HG03045 (cell line): ENCODE measurements around the gene PARD3B.
"Not testable (repeated sequence)": the region's sequence is repeated elsewhere in the genome, so short reads cannot be mapped to it uniquely, and the experiment has no call there.

Source experiments
- ATAC-seq: cut with Tn5 transposase; IDR thresholded peaks from one replicate; pipeline ENCODE4 v1.9.1; 2021; ENCODE audit warnings: mild to moderate bottlenecking, moderate library complexity; ENCODE audit not compliant: unreplicated experiment

The PARD3B gene

DNA sequence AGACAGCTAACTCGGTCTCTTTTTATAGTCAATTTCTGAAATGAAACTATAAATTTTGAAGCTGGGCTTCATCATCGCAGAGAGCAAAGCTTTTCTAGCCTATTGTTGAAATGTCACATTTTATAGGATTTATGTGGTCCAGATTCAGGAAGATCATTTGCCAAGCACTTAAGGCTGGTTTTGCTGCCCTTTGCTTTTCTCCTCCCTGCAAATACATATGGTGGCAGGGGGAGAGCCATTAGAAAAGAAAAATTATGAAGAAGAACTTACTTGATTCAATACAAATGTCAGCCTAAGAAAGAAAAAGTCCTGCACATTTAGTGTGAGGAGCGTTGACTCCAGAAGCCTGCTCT is 930.1 kb downstream of the PARD3B start:
- ATAC-seq, result no peak

- ATAC-seq, result no peak
Measured at GRCh38 chr2:205477016-205477705, 931.9 kb downstream of the PARD3B start.

DNA sequence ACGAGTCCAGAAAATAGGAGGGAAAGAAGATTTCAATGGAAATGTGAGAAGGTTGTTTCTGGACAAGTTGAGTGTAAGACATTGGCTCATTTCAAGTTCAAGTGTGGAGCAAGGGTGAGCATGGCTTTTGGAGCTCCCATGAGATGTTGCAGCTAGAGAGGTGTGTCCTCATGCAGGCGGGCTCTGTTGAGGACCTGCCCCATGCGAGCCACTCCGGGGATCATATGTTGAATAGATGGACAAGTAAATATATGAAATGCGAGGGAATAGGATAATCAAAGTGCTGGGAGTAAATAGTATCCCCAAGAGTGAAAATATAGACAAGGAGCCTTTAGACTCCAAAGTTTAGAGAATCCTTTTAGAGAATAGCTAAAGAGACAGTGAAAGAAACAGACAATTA is 936.6 kb downstream of the PARD3B start:
- no peak for ATAC-seq

DNA sequence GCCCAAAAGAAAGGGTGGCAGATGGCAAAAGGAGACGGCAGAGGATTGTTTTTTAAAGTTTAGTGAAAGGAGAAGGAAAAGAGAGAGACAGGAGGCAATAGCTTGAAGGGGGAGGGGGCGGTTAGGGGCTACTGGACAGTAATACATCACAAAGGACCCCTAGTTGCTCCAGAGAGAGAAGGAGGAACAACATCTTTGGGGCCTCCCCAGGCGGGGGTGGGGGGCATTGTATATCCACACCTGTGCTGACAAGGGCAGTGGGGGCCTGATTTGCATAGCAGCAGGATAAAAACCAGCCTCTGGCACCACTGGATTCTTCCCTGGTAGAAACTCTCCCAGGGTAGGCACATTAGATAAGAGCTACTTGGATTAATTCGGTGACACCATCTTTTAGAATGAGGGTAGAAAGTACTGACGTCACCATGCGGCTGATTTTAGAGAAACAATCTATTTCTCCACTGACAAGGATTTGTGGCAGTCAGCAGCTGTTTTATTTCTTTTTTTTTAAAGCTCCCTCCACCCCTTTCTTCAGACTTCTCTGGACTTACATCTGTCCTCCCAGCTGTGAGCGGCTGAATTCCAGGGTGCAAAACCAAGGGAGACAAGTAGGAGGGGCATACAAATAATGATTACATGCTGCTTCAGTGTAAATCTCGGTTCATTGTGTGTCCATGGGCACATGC is 937.3 kb downstream of the PARD3B start:
- no peak for ATAC-seq

DNA sequence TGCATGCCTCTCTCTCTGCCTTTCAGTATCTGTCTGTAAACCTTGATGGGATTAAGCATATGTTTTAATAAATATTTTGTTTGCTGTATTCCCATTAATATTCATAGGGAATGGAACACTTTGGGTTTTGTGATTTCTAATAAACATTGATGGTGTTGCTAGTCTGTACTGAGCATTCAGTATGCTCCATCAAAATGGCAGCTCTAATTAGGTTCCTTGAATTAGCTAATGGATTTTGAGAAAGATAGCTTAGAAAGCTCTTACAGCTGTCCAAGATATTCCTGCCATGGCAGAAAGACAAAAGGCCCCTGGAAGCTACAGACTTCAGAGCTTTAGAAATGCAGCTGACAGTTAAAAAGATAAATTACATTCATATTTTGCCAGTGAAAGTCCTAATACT is 937.8 kb downstream of the PARD3B start:
- ATAC-seq, result no peak

- no peak for ATAC-seq
Measured at GRCh38 chr2:205484215-205484614, 938.9 kb downstream of the PARD3B start.

- no peak for ATAC-seq
Measured at GRCh38 chr2:205484764-205485163, 939.5 kb downstream of the PARD3B start.

DNA sequence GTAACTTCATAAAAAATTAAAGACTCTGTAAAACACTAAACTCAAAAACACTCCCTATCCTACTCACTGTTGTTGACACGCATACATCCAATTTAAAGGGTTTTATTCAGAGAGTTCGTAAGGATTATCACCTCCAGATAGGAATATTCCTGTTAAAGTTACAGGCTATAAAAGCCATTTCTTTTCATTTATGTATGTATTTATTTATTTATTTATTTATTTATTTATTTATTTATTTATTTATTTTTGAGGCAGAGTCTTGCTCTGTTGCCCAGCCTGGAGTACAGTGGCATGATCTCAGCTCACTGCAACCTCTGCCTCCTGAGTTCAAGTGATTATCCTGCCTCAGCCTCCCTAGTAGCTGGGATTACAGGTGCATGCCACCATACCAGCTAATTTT is 948.3 kb downstream of the PARD3B start:
- ATAC-seq, result not testable (repeated sequence)

DNA sequence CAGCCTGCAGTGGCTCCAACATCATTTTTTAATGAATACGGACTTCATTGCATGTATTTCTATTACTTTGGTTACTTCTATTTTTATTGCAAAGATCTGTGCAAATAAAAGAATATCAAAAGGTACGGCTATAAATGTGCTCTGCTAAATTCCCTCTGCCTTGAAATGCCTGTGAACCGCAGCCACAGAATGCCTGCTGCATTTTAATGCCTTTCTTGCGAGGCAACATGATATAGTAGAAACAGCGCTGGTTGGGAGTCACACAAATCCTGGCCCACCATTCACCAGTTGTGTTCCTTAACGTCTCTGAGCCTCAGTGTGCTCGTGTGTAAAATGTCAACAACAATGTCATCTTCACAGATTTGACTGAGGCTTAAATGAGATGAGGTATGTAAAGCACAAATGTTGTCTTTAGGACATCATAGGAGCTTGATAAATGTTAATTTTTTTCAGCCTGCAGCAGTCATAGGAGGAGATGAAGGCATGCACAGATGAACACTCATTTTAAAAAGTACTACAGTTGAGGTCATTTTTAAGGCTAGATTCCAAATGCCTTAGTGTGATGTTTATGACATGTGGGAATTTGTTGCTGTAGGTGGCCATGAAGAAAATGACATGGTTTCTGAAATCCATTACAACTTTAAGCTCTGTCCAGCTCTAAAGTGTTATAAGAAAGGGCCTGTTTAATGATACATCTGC is 949.4 kb downstream of the PARD3B start:
- ATAC-seq, result no peak

DNA sequence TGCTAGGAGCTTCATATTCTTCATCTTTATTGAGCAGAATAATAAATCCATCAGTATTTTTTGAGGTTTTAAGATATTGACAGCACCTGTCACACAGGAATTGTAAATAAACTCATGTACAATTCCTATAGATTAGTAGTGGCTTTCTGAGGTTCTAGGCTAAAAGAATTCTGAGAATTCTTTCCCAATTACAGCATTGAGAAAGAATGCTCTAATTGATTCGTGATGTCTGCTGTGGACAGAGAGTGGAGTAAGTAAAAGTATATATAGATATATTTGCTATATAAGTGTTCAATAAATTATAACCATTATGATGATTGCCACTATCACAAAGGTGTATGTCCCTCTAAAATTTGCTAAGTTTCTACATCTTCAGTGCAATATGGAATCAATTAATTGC is 950.5 kb downstream of the PARD3B start:
- no peak for ATAC-seq

GRCh38 chr2:205496370-205496769 is 951.1 kb downstream of the PARD3B start:
- no peak for ATAC-seq

- no peak for ATAC-seq
Measured at GRCh38 chr2:205496772-205497171, 951.5 kb downstream of the PARD3B start.

- no peak for ATAC-seq
Measured at GRCh38 chr2:205499006-205499405, 953.7 kb downstream of the PARD3B start.

DNA sequence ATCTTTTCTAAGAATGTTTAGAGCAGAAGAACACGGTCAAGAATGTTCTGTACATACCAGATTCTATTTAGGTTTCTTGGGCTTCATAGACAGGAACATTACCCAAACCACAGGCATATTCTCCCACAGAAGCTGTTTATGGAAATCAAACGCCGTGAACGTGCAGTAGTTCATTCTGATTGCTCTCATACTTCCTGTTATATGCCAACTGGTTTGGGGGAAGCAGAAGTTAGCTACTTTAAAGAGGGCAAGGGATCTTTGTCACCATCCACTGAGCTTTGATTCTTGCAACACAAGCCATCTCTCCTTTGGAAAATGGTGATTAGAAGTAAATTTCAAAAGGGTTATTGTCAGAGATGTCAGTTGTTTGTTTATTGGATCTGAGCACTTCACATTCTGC is 954.8 kb downstream of the PARD3B start:
- no peak for ATAC-seq

- ATAC-seq, result no peak
Measured at GRCh38 chr2:205500951-205501350, 955.7 kb downstream of the PARD3B start.

DNA sequence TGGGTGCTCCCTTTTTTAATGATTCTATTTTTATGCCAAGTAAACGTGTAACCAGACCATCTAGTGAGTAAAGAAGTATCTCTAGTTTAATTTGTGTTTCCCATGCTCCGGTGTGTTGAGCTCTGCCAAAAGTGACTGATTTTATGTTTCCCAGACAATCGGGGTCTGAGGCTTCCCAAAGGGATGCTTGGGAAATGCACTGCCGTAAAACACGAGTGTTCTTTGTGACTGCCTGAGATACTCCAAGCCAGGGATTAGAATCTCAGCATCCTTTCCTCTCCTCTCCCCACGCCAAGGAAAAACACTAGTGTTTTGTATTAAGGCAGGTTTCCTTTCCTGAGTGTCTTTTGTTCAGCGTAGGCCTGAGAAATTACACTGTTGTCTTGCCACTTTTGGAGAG is 956.6 kb downstream of the PARD3B start:
- ATAC-seq, result no peak

DNA sequence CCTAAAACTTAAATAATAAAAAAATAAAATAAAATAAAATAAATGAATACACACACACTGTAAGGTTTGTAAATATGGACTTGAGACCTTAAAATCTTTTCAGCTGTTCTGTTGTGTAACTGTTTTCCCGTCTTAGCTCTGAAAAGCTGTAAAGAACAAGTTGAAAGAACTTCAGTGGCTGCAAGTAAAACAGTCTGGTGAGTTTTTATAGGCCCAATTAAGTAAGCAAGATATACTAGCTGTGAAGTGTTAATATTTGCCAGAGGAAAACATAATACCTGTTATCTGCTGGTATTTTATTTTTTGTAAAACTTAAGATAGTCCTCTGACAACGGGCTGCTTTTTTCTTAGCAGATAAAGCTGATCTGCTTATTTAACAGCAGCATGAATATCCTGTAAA is 960.1 kb downstream of the PARD3B start:
- ATAC-seq, result no peak

DNA sequence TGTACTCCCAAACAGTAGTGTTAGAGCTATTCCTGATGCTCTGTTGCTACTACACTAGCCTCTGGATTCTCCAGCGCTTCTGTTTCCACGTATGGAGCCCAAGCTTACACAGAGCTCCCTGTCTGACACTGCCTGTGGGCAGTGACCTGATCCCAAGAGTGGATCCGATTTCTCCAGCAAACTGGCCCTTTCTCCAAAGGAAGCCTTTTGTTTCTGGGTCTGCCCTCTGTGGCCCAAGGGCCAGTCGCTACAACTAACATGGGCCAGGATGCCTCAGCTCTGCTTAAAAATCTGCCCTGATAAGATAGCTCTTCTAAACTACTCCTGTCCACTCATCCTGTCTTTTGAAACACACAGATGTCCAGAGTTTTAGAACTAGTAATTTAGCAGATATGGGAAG is 964.4 kb downstream of the PARD3B start:
- no peak for ATAC-seq

- no peak for ATAC-seq
Measured at GRCh38 chr2:205510345-205510744, 965.1 kb downstream of the PARD3B start.

DNA sequence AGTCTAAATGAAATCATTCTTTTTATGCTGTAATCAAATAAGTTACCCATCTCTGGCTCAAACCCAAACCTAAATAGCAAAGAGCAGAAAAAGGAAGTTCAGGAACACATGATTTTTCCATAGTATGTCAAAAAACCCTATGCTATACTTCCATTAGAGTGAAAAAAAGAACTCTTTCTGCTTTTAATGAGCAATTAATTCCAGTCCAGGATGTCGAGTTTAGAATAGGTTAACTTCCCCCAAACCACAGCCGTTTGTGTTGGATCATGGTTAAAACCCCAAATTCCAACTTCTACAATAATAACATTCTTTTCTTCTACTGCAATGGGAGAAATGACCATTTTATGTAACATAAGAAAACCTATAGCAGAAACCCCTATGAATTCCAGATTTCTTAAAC is 965.9 kb downstream of the PARD3B start:
- no peak for ATAC-seq

GRCh38 chr2:205511641-205512040 is 966.4 kb downstream of the PARD3B start:
- ATAC-seq, result no peak

GRCh38 chr2:205520311-205520710 is 975.0 kb downstream of the PARD3B start:
- no peak for ATAC-seq
